Activated CD4-positive, alpha-beta T cell treated with anti-CD3 and anti-CD28 coated beads for 36 hours (primary cell): ENCODE data around the gene SULF2. TPM values are rescaled to one million over a fixed set of nuclear protein-coding genes. Genes with fewer than 3 reads are reported as not detected.

Experiments
- ATAC-seq: fragments of 200-7000 bp; cut with Tn5 transposase; one replicate; pipeline ENCODE4 v1.10.0; 2021; ENCODE audit warnings: mild to moderate bottlenecking, moderate library complexity
- CTCF ChIA-PET: fragments of 350-600 bp; sonication (Branson Sonifier 250); formaldehyde crosslinking; loops from one replicate; lab custom pipeline; 2021; ENCODE audit warnings: antibody characterized with exemption; lab: Charles Lee
- POLR2A ChIA-PET: fragments of 350-600 bp; sonication (Branson Sonifier 250); formaldehyde crosslinking; loops from one replicate; lab custom pipeline; 2021; ENCODE audit warnings: antibody characterized with exemption, inconsistent platforms; lab: Charles Lee
- DNase-seq: peaks from one replicate; pipeline ENCODE4 v3.0.0-alpha.2; 2020
- H3K27ac Mint-ChIP-seq: one replicate; pipeline ENCODE4 v1.8.0; 2021; ENCODE audit warnings: mixed read lengths
- H3K27me3 Mint-ChIP-seq: one replicate; pipeline ENCODE4 v1.8.0; 2021; ENCODE audit warnings: mixed read lengths
- H3K36me3 Mint-ChIP-seq: one replicate; pipeline ENCODE4 v1.8.0; 2021; ENCODE audit warnings: low read depth, mixed read lengths
- H3K4me1 Mint-ChIP-seq: one replicate; pipeline ENCODE4 v1.8.0; 2021; ENCODE audit warnings: mixed read lengths
- H3K4me3 Mint-ChIP-seq: one replicate; pipeline ENCODE4 v1.8.0; 2021; ENCODE audit warnings: mild to moderate bottlenecking, moderate library complexity, mixed read lengths
- H3K9me3 Mint-ChIP-seq: one replicate; pipeline ENCODE4 v1.8.0; 2021; ENCODE audit warnings: low read depth, mixed read lengths
- intact Hi-C, 2 experiments: fragments of 100-400 bp; cut with DNase I in 1 of 2; cut with micrococcal nuclease in 1 of 2; formaldehyde crosslinking; loops; one replicate each; pipeline versions ENCODE4 v1.14.2 to v1.15.1; 2022 to 2024; cut with DNase I, micrococcal nuclease
- total RNA-seq, 2 experiments: library from RNA; stranded (reverse); gene quantifications; one replicate each; pipeline ENCODE4 v1.2.3, GENCODE V29; 2021

Gene SULF2
- total RNA-seq, 2 experiments from 2014 or later = 0.09 TPM; not detected in 1

DNA sequence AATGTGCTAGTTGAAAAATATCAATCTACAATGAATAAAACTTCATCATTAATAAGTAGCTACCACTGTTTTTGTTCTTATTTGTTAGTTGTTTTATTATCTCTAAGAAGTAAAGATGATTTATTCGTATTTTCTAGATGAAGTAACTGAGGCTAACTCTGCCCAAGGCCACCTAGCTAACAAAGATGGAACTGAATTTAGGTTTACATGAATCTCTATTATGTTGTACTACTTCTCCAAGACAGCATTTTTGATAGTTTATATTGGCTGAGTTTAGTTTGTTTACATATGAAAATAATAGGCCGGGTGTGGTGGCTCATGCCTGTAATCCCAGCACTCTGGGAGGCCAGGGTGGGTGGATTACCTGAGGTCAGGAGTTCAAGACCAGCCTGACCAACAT is 162.1 kb downstream of the SULF2 start:
- ATAC-seq (no peak), DNase-seq (no peak)
- intact Hi-C loops = loop anchor here in 1 of 2 experiments (5.0 kb wide), 1 partner anchor 426 kb away; no protein-coding TSS in a partner anchor
- H3K4me1 Mint-ChIP-seq = peaks cover 23% of the 10 kb centered on the region
- H3K27ac Mint-ChIP-seq = no peak overlapping the region
- no peaks in the 10 kb centered on the region for H3K27me3 Mint-ChIP-seq
- CTCF ChIA-PET = interaction anchor here (0.7 to 2.8 kb wide), 8 partner anchors 9 to 418 kb away, joined by 3 to 20 read pairs (median 3); no protein-coding TSS in a partner anchor
- POLR2A ChIA-PET = no interaction called here
- H3K9me3 Mint-ChIP-seq = no peaks in the 10 kb centered on the region
- peaks cover 47% of the 10 kb centered on the region for H3K36me3 Mint-ChIP-seq
- no peak overlapping the region for H3K4me3 Mint-ChIP-seq

DNA sequence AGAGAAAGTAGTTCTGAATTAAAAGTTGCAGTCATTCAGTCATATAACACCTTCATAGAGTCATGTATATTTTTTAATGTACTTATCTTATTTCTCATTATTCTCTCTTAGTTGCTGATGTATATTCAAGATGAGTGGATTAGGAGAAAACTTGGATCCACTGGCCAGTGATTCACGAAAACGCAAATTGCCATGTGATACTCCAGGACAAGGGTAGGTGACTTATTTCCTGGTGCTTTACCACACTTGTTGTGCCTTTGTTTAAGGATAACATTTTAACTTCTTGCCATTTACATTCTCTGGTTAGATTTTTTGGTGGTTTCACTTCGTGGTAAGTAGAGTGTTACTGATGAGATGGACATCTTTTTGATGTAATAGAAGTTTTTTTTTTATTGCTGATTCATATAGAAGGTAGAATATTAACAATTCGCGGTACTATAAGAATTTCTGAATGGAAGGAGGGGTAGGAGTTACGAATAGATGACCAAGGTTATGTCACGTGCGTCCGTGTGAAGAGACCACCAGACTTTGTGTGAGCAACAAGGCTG is 163.1 kb downstream of the SULF2 start:
- no peaks in the 10 kb centered on the region for H3K27me3 Mint-ChIP-seq
- peaks cover 46% of the 10 kb centered on the region for H3K36me3 Mint-ChIP-seq
- peak overlapping the region; percentile 8 for H3K27ac Mint-ChIP-seq
- no peak overlapping the region for H3K4me3 Mint-ChIP-seq
- ATAC-seq (no peak), DNase-seq (no peak)
- H3K4me1 Mint-ChIP-seq = peaks cover 26% of the 10 kb centered on the region
- H3K9me3 Mint-ChIP-seq = no peaks in the 10 kb centered on the region
- intact Hi-C loops = loop anchor here in 1 of 2 experiments (5.0 kb wide), 1 partner anchor 425 kb away; no protein-coding TSS in a partner anchor
- CTCF ChIA-PET = interaction anchor here (0.6 to 5.6 kb wide), 8 partner anchors 12 to 803 kb away, joined by 3 to 58 read pairs (median 18); partner anchors contain the start of gene NCOA3
- POLR2A ChIA-PET = no interaction called here

DNA sequence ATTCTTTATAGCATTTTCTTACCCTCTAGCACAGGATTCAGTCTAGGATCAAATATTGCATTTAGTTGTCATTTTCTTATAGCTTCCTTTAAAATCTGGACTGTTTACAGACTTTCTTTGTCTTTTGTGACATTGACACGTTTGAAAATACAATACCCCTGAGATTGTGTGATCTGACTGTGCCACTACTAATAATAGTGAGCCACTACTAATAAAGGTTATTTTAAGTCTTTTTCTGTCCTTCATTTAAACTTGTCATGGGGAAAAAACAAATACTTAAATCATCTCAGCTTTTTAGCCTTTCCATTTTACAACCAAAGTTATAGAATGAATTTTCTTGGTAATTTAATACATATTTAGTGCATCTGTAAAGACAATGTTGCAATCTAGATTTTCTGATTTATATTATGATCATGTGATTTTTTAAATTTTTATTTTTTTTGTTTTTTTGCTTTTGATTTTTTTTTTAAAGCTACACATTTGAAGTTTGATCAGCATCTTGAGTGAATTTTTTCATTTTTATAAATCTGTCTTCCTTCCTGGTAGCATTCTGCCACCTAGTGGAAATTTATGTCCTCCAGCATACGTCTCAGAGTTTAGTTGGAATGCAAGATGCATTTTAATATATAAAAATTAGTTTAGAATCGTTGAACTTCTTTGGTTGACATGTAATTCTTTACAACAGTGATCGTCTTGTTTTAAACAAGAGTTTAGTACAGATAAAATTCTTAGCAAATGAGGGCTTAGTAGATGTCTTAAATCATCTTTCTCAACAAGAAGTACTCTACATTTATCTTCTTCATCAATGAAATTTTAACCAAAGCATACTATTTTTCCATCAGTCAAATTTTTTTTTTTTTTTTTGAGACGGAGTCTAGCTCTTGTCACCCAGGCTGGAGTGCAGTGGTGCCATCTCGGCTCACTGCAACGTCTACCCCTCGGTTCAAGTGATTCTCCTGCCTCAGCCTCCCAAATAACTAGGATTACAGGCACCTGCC is 164.2 kb downstream of the SULF2 start:
- no peaks in the 10 kb centered on the region for H3K27me3 Mint-ChIP-seq
- intact Hi-C loops = loop anchor here (1.0 to 5.0 kb wide), 8 partner anchors 118 to 424 kb away; no protein-coding TSS in a partner anchor
- POLR2A ChIA-PET = interaction anchor here (0.6 kb wide), 2 partner anchors 278 to 421 kb away, joined by 3 to 8 read pairs; no protein-coding TSS in a partner anchor
- DNase-seq = no peak
- peaks cover 42% of the 10 kb centered on the region for H3K36me3 Mint-ChIP-seq
- CTCF ChIA-PET = interaction anchor here (0.6 to 5.6 kb wide), 41 partner anchors 10 to 802 kb away, joined by 3 to 58 read pairs (median 4); partner anchors contain the start of genes NCOA3 and ZMYND8
- no peaks in the 10 kb centered on the region for H3K9me3 Mint-ChIP-seq
- ATAC-seq = peak; percentile 61
- H3K4me3 Mint-ChIP-seq = no peak overlapping the region
- H3K27ac Mint-ChIP-seq = peak overlapping the region; percentile 79
- H3K4me1 Mint-ChIP-seq = peaks cover 33% of the 10 kb centered on the region

DNA sequence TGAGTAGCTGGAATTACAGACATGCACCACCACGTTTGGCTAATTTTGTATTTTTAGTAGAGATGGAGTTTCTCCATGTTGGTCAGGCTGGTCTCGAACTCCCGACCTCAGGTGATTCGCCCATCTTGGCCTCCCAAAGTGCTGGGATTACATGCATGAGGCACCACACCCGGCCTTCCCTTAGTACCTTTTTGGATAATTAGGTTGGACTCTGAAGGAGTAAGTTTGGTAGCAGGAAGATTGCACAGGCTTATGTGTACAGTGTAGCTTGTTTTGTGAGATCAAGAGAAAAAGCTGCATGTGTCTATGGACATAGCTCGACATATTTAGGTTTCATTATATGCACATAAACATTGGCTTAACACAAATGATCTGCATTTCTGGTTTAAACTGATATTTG is 166.8 kb downstream of the SULF2 start:
- Mint-ChIP-seq H3K9me3 (no peaks in the 10 kb centered on the region), H3K4me3 (no peak overlapping the region), H3K27me3 (no peaks in the 10 kb centered on the region), H3K27ac (peak overlapping the region; percentile 51), H3K36me3 (peaks cover 35% of the 10 kb centered on the region), H3K4me1 (peaks cover 38% of the 10 kb centered on the region)
- CTCF ChIA-PET = interaction anchor here (0.6 to 5.6 kb wide), 3 partner anchors 234 to 345 kb away, joined by 4 to 58 read pairs (median 11); no protein-coding TSS in a partner anchor
- intact Hi-C loops = loop anchor here in 1 of 2 experiments (10.0 kb wide), 1 partner anchor 1146 kb away; no protein-coding TSS in a partner anchor
- ATAC-seq (no peak), DNase-seq (no peak)
- POLR2A ChIA-PET = no interaction called here

DNA sequence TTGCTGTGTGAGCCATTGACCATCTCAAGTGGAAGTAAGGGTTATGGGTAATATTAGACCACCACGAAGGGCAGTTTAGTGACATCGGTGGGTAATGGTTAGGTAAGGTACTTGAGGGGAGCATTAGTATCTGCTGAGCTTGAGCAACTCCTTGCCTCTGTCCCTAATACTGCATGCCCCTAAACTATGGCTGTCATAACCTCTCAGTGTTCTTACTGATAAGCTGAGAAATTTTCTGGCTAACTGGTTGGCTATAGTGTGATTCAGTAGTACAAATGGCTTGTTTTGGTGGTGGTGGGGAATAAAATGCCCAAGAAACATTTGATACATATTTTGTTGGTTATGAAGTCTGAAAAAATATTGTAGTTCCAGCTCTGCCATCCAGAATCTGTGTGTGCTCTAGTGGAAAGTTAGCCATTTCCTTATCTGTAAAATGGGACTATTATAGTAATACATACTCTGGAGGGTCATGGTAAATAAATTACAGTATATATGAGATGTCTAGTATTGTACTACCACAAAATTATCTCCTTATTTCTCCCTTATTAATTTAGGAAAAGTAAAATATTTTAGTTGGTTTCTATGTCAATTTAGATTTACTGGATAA is 170.5 kb downstream of the SULF2 start:
- no peak overlapping the region for H3K4me3 Mint-ChIP-seq
- CTCF ChIA-PET = interaction anchor here (0.5 to 2.5 kb wide), 8 partner anchors 13 to 342 kb away, joined by 3 to 10 read pairs (median 4); no protein-coding TSS in a partner anchor
- peaks cover 55% of the 10 kb centered on the region for H3K4me1 Mint-ChIP-seq
- DNase-seq = no peak
- H3K36me3 Mint-ChIP-seq = peaks cover 39% of the 10 kb centered on the region
- intact Hi-C loops = loop anchor here (5.0 to 10.0 kb wide), 3 partner anchors 113 to 1150 kb away; partner anchors contain the start of genes NCOA3 (in 1 of the 2) and ZMYND8 (in 1 of the 2)
- POLR2A ChIA-PET = interaction anchor here (0.7 kb wide), 1 partner anchor 415 kb away, joined by 3 read pairs; no protein-coding TSS in a partner anchor
- ATAC-seq = no peak
- peaks cover under 1% of the 10 kb centered on the region for H3K9me3 Mint-ChIP-seq
- no peaks in the 10 kb centered on the region for H3K27me3 Mint-ChIP-seq
- H3K27ac Mint-ChIP-seq = peak overlapping the region; percentile 78

DNA sequence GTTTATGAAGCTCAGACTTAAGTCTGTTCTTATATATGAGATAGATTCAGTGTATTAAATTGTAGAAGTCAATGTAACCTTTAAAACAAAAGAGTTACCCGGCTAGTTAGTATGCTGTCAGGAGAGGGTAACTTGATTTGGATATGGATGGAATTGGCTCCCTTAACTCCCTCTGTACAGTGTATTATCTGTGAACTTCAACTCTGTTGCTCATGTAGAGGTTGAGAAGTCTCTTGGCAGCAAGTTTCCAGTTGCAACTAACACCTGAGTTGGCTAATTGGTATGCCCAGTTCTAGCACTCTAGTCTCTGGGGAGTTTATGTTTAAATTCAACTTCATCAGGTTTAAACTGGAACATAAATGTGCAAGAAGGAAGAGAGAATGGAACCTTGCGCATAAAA is 172.6 kb downstream of the SULF2 start:
- POLR2A ChIA-PET = no interaction called here
- ATAC-seq = no peak
- peak overlapping the region; percentile 90 for H3K27ac Mint-ChIP-seq
- intact Hi-C loops = loop anchor here (5.0 to 10.0 kb wide), 3 partner anchors 110 to 1152 kb away; partner anchors contain the start of genes NCOA3 (in 1 of the 2) and ZMYND8 (in 1 of the 2)
- CTCF ChIA-PET = interaction anchor here (0.7 to 4.8 kb wide), 5 partner anchors 8 to 399 kb away, joined by 3 to 58 read pairs (median 3); no protein-coding TSS in a partner anchor
- no peak for DNase-seq
- peaks cover 71% of the 10 kb centered on the region for H3K4me1 Mint-ChIP-seq
- peaks cover 5% of the 10 kb centered on the region for H3K9me3 Mint-ChIP-seq
- peaks cover 48% of the 10 kb centered on the region for H3K36me3 Mint-ChIP-seq
- no peak overlapping the region for H3K4me3 Mint-ChIP-seq
- no peaks in the 10 kb centered on the region for H3K27me3 Mint-ChIP-seq

DNA sequence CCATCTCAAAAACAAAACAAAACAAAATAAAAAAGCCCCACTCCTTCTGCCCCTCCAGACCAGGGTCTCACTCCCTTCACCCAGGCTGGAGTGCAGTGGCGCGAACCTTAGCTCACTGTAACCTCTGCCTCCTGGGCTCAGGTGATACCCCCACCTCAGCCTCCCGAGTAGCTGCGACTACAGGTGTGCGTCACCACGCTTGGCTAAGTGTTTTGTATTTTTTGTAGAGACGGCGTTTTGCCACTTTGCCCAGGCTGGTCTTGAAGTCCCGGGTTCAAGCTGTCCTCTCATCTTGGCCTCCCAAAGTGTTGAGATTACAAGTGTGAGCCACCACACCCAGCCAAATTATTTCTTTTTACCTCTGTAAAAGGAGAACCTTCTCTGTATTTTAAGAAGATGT is 173.5 kb downstream of the SULF2 start:
- CTCF ChIA-PET = interaction anchor here (0.6 to 4.8 kb wide), 4 partner anchors 9 to 228 kb away, joined by 3 to 58 read pairs (median 6); no protein-coding TSS in a partner anchor
- intact Hi-C loops = loop anchor here (2.0 to 10.0 kb wide), 4 partner anchors 109 to 1153 kb away; partner anchors contain the start of genes NCOA3 (in 1 of the 2) and ZMYND8 (in 1 of the 2)
- Mint-ChIP-seq H3K4me1 (peaks cover 74% of the 10 kb centered on the region), H3K27me3 (no peaks in the 10 kb centered on the region), H3K4me3 (no peak overlapping the region), H3K9me3 (peaks cover 5% of the 10 kb centered on the region), H3K27ac (peak overlapping the region; percentile 90), H3K36me3 (peaks cover 46% of the 10 kb centered on the region)
- POLR2A ChIA-PET = no interaction called here
- no peak for ATAC-seq
- DNase-seq = no peak

DNA sequence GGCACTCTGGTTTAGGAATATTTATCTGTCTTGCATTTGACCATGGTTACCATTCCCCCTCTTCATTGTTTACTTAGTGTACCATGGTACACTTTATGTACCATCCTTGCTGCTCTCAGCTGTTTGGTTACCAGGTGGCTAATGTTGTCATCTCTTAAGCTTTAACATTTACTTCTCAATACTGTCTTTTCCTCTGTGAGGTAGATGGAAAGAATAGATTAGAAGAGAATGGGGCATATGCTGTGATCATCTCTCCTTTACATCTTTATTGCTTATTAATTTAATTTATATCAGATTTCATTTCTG is 174.4 kb downstream of the SULF2 start:
- CTCF ChIA-PET = interaction anchor here (1.0 to 4.8 kb wide), 8 partner anchors 10 to 337 kb away, joined by 3 to 58 read pairs (median 5); no protein-coding TSS in a partner anchor
- Mint-ChIP-seq H3K27ac (peak overlapping the region; percentile 90), H3K4me3 (peak overlapping the region; percentile 46), H3K36me3 (peaks cover 51% of the 10 kb centered on the region), H3K9me3 (peaks cover 5% of the 10 kb centered on the region), H3K4me1 (peaks cover 77% of the 10 kb centered on the region), H3K27me3 (no peaks in the 10 kb centered on the region)
- DNase-seq (no peak), ATAC-seq (peak; percentile 42)
- intact Hi-C loops = loop anchor here (1.0 to 10.0 kb wide), 7 partner anchors 95 to 1154 kb away; partner anchors contain the start of genes NCOA3 (in 1 of the 2) and ZMYND8 (in 1 of the 2)
- POLR2A ChIA-PET = interaction anchor here (0.6 to 1.3 kb wide), 3 partner anchors 22 to 153 kb away, joined by 3 to 5 read pairs (median 4); no protein-coding TSS in a partner anchor

DNA sequence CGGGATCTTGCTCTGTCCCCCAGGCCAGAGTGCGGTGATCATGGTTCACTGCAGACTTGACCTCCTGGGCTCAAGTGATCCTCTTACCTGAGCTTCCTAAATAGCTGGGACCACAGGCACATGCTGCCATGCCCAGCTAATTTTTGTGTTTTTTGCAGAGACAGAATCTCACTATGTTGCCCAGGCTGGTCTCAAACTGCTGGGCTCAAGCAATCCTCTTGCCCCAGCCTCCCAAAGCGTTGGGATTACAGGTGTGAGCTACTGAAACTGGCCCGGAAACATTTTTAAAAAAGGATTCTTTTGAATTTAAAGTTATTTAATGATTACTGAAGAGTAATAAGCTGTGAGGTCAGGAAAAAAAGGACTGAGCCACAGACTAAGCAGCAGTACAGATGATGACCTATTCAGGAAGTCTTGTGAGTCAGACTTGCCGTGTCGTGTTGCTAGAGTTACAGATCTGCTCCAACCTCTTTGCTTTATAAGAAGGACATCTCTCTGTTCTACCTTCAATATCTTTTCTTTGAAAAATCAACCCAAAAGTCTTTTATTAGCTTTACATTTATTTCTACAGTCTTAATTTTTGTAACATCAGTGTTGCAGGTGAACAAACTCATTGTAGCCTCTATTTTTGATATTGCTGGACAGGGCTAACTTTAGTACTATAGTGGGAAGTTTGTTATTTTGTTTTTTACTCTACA is 174.9 kb downstream of the SULF2 start:
- Mint-ChIP-seq H3K36me3 (peaks cover 55% of the 10 kb centered on the region), H3K9me3 (peaks cover 5% of the 10 kb centered on the region), H3K27me3 (no peaks in the 10 kb centered on the region), H3K4me3 (peak overlapping the region; percentile 46), H3K27ac (peak overlapping the region; percentile 90), H3K4me1 (peaks cover 82% of the 10 kb centered on the region)
- peak; percentile 90 for ATAC-seq
- DNase-seq = peak; percentile 93
- ChIA-PET CTCF (interaction anchor here (0.6 to 4.8 kb wide), 12 partner anchors 10 to 337 kb away, joined by 3 to 58 read pairs (median 3); no protein-coding TSS in a partner anchor), POLR2A (interaction anchor here (0.6 to 1.6 kb wide), 7 partner anchors 21 to 1065 kb away, joined by 3 to 5 read pairs (median 4); no protein-coding TSS in a partner anchor)
- intact Hi-C loops = loop anchor here (1.0 to 10.0 kb wide), 7 partner anchors 94 to 1154 kb away; partner anchors contain the start of genes NCOA3 (in 1 of the 2) and ZMYND8 (in 1 of the 2)
